ENCODE measurements around the gene OSBPL5.

The OSBPL5 gene

GRCh38 chr11:3148990-3149851 lies 15.9 kb downstream of the OSBPL5 start:
- H3K9ac ChIP-seq (ENCODE audit: insufficient read length, low read depth) = peak overlapping the region; percentile 7
- H3K4me1 ChIP-seq (ENCODE audit: insufficient read depth, insufficient read length) = peaks cover 56% of the 10 kb centered on the region
- H3K36me3 ChIP-seq (ENCODE audit: insufficient read depth, insufficient read length, low read length) = peaks cover 38% of the 10 kb centered on the region
- H3K4me3 ChIP-seq (ENCODE audit: insufficient read length, low read depth) = no peak overlapping the region
- TF ChIP-seq YY1 (IDR thresholded peaks at IDR 0.05; ENCODE audit: insufficient read depth, insufficient read length) = no peak
- no peak for TF ChIP-seq ZNF274 (IDR thresholded peaks at IDR 0.05; ENCODE audit: low read depth, low read length)
- no peak for TF ChIP-seq SUZ12 (IDR thresholded peaks at IDR 0.05; ENCODE audit: extremely low read depth, insufficient read depth, insufficient read length)
- no peaks in the 10 kb centered on the region for H3K9me3 ChIP-seq (ENCODE audit: insufficient read depth, low read length)
- H3K27me3 ChIP-seq (ENCODE audit: insufficient read depth, insufficient read length) = no peaks in the 10 kb centered on the region
- no peak for DNase-seq (ENCODE audit: low read depth, low spot score)

GRCh38 chr11:3148255-3148989 lies 16.7 kb downstream of the OSBPL5 start:
- TF ChIP-seq SUZ12 (IDR thresholded peaks at IDR 0.05; ENCODE audit: extremely low read depth, insufficient read depth, insufficient read length) (no peak), YY1 (IDR thresholded peaks at IDR 0.05; ENCODE audit: insufficient read depth, insufficient read length) (no peak), ZNF274 (IDR thresholded peaks at IDR 0.05; ENCODE audit: low read depth, low read length) (no peak)
- peaks cover 49% of the 10 kb centered on the region for H3K4me1 ChIP-seq (ENCODE audit: insufficient read depth, insufficient read length)
- no peaks in the 10 kb centered on the region for H3K27me3 ChIP-seq (ENCODE audit: insufficient read depth, insufficient read length)
- no peaks in the 10 kb centered on the region for H3K9me3 ChIP-seq (ENCODE audit: insufficient read depth, low read length)
- peaks cover 44% of the 10 kb centered on the region for H3K36me3 ChIP-seq (ENCODE audit: insufficient read depth, insufficient read length, low read length)
- DNase-seq (ENCODE audit: low read depth, low spot score) = no peak
- H3K4me3 ChIP-seq (ENCODE audit: insufficient read length, low read depth) = no peak overlapping the region
- no peak overlapping the region for H3K9ac ChIP-seq (ENCODE audit: insufficient read length, low read depth)

- Histone ChIP-seq H3K4me1 (ENCODE audit: insufficient read depth, insufficient read length) (peaks cover 47% of the 10 kb centered on the region), H3K27me3 (ENCODE audit: insufficient read depth, insufficient read length) (no peaks in the 10 kb centered on the region), H3K36me3 (ENCODE audit: insufficient read depth, insufficient read length, low read length) (peaks cover 44% of the 10 kb centered on the region), H3K9me3 (ENCODE audit: insufficient read depth, low read length) (no peaks in the 10 kb centered on the region), H3K4me3 (ENCODE audit: insufficient read length, low read depth) (no peak overlapping the region), H3K9ac (ENCODE audit: insufficient read length, low read depth) (peak overlapping the region; percentile 32)
- TF ChIP-seq YY1 (IDR thresholded peaks at IDR 0.05; ENCODE audit: insufficient read depth, insufficient read length) = no peak
- DNase-seq (ENCODE audit: low read depth, low spot score) = no peak
These were observed 17.5 kb downstream of the OSBPL5 start for GRCh38 chr11:3147626-3148025.

- Histone ChIP-seq H3K4me3 (ENCODE audit: insufficient read length, low read depth) (no peak overlapping the region), H3K9me3 (ENCODE audit: insufficient read depth, low read length) (no peaks in the 10 kb centered on the region), H3K27me3 (ENCODE audit: insufficient read depth, insufficient read length) (no peaks in the 10 kb centered on the region), H3K36me3 (ENCODE audit: insufficient read depth, insufficient read length, low read length) (peaks cover 45% of the 10 kb centered on the region), H3K9ac (ENCODE audit: insufficient read length, low read depth) (peak overlapping the region; percentile 9), H3K4me1 (ENCODE audit: insufficient read depth, insufficient read length) (peaks cover 47% of the 10 kb centered on the region)
- TF ChIP-seq ZNF274 (IDR thresholded peaks at IDR 0.05; ENCODE audit: low read depth, low read length) (no peak), YY1 (IDR thresholded peaks at IDR 0.05; ENCODE audit: insufficient read depth, insufficient read length) (no peak), SUZ12 (IDR thresholded peaks at IDR 0.05; ENCODE audit: extremely low read depth, insufficient read depth, insufficient read length) (no peak)
- DNase-seq (ENCODE audit: low read depth, low spot score) = no peak
These were observed 17.9 kb downstream of the OSBPL5 start for GRCh38 chr11:3147257-3147619.

- peaks cover 46% of the 10 kb centered on the region for H3K36me3 ChIP-seq (ENCODE audit: insufficient read depth, insufficient read length, low read length)
- H3K9me3 ChIP-seq (ENCODE audit: insufficient read depth, low read length) = no peaks in the 10 kb centered on the region
- H3K4me3 ChIP-seq (ENCODE audit: insufficient read length, low read depth) = no peak overlapping the region
- H3K4me1 ChIP-seq (ENCODE audit: insufficient read depth, insufficient read length) = peaks cover 42% of the 10 kb centered on the region
- no peak for TF ChIP-seq YY1 (IDR thresholded peaks at IDR 0.05; ENCODE audit: insufficient read depth, insufficient read length)
- no peak for TF ChIP-seq SUZ12 (IDR thresholded peaks at IDR 0.05; ENCODE audit: extremely low read depth, insufficient read depth, insufficient read length)
- TF ChIP-seq ZNF274 (IDR thresholded peaks at IDR 0.05; ENCODE audit: low read depth, low read length) = no peak
- DNase-seq (ENCODE audit: low read depth, low spot score) = no peak
- H3K27me3 ChIP-seq (ENCODE audit: insufficient read depth, insufficient read length) = no peaks in the 10 kb centered on the region
- H3K9ac ChIP-seq (ENCODE audit: insufficient read length, low read depth) = peak overlapping the region; percentile 47
These were observed 18.4 kb downstream of the OSBPL5 start for GRCh38 chr11:3146612-3147256.

GRCh38 chr11:3145206-3145520 lies 19.9 kb downstream of the OSBPL5 start:
- DNase-seq (ENCODE audit: low read depth, low spot score) = no peak
- H3K36me3 ChIP-seq (ENCODE audit: insufficient read depth, insufficient read length, low read length) = peaks cover 37% of the 10 kb centered on the region
- H3K9ac ChIP-seq (ENCODE audit: insufficient read length, low read depth) = no peak overlapping the region
- TF ChIP-seq SUZ12 (IDR thresholded peaks at IDR 0.05; ENCODE audit: extremely low read depth, insufficient read depth, insufficient read length) (no peak), YY1 (IDR thresholded peaks at IDR 0.05; ENCODE audit: insufficient read depth, insufficient read length) (no peak), ZNF274 (IDR thresholded peaks at IDR 0.05; ENCODE audit: low read depth, low read length) (no peak)
- no peak overlapping the region for H3K4me3 ChIP-seq (ENCODE audit: insufficient read length, low read depth)
- no peaks in the 10 kb centered on the region for H3K27me3 ChIP-seq (ENCODE audit: insufficient read depth, insufficient read length)
- peaks cover 29% of the 10 kb centered on the region for H3K4me1 ChIP-seq (ENCODE audit: insufficient read depth, insufficient read length)
- no peaks in the 10 kb centered on the region for H3K9me3 ChIP-seq (ENCODE audit: insufficient read depth, low read length)
